ENCODE results near the gene COL6A3. TPM values are rescaled to one million over a fixed set of nuclear protein-coding genes. Genes with fewer than 3 reads are reported as not detected.

The COL6A3 gene
- total and polyA plus RNA-seq, 9 of the 15 experiments (the other 6 are each of a cell fraction or from before 2014, with no cell fraction given): 0.07 to 4.1 (median 1.5) TPM

- Histone ChIP-seq H4K20me1 (replicated peaks; ENCODE audit: control insufficient read depth, insufficient read depth, low read length) (no peaks in the 10 kb centered on the region; the same call in 1 of the 2 replicates), H3K79me2 (ENCODE audit: control insufficient read depth, insufficient read depth, low read length) (no peaks in the 10 kb centered on the region), H3K9me1 (ENCODE audit: control insufficient read depth, insufficient read depth, low read length) (no peaks in the 10 kb centered on the region), H3K4me1 (replicated peaks in 1 of 2; ENCODE audit: control insufficient read depth in 2 of 2, insufficient read depth in 2 of 2, low read length in 2 of 2) (0 out of 5 replicates have a peak, but pooled peaks cover 0 to 3% of the 10 kb centered on the region in 2 experiments), H3K36me3 (ENCODE audit: control insufficient read depth, insufficient read depth, low read length) (no peaks in the 10 kb centered on the region), H3K4me2 (ENCODE audit: insufficient read depth, low read length) (no peak overlapping the region), H3K27me3 (ENCODE audit: control insufficient read depth in 2 of 2, insufficient read depth in 2 of 2, low read length in 2 of 2) (peaks cover 0 to 7% of the 10 kb centered on the region in 2 experiments; a peak in 2 of 5 replicates), H3K27ac (ENCODE audit: extremely low read depth, low read depth, low read length) (no peak overlapping the region), H3K9ac (ENCODE audit: insufficient read depth in 1 of 2, low read depth in 2 of 2, low read length in 2 of 2) (no peak overlapping the region), H2AFZ (ENCODE audit: low read depth, low read length) (no peak overlapping the region), H3K9me3 (replicated peaks; ENCODE audit: control insufficient read depth, insufficient read depth, low read depth, low read length) (no peaks in the 10 kb centered on the region), H3K4me3 (no peak overlapping the region)
- intact Hi-C loops (cut with micrococcal nuclease) (no loop called here), in situ Hi-C loops (cut with MboI) (no loop called here)
- ATAC-seq (no peak), DNase-seq (ENCODE audit: extremely low read depth in 1 of 4, low spot score in 3 of 4) (no peak), FAIRE-seq (no peak)
- TF ChIP-seq YBX1 (IDR thresholded peaks at IDR 0.05) (no peak), ATF7 (IDR thresholded peaks at IDR 0.05) (peak; percentile 60; the same call in 1 of the 2 replicates), NFYB (IDR thresholded peaks at IDR 0.05; ENCODE audit: extremely low read depth, insufficient read length) (no peak), ZFP30 (CRISPR knock-in tag; IDR thresholded peaks at IDR 0.05; ENCODE audit: borderline replicate concordance) (no peak), MED1 (CRISPR knock-in tag; IDR thresholded peaks at IDR 0.05; ENCODE audit: borderline replicate concordance) (no peak), ATF3 (IDR thresholded peaks at IDR 0.05) (peak; percentile 82), ATF3 (CRISPR knock-in tag; conservative IDR thresholded peaks at IDR 0.05) (no peak), ZNF76 (CRISPR knock-in tag; IDR thresholded peaks at IDR 0.05; ENCODE audit: borderline replicate concordance) (no peak), NR4A1 (CRISPR knock-in tag; IDR thresholded peaks at IDR 0.05) (no peak), NR4A1 (tag; IDR thresholded peaks at IDR 0.05) (no peak), NFIX (CRISPR knock-in tag; IDR thresholded peaks at IDR 0.05; ENCODE audit: low read depth) (no peak), JUNB (CRISPR knock-in tag; conservative IDR thresholded peaks at IDR 0.05) (peak; percentile 56; the same call in 1 of the 2 replicates), EP400 (IDR thresholded peaks at IDR 0.05) (no peak), ATF1 (CRISPR knock-in tag; IDR thresholded peaks at IDR 0.05) (no peak), ATF1 (tag; IDR thresholded peaks at IDR 0.05) (peak; percentile 37), ZNF175 (CRISPR knock-in tag; IDR thresholded peaks at IDR 0.05; ENCODE audit: low read depth) (0 out of 2 replicates have a peak, but pooled peaks have one; percentile 3), NCOR1 (IDR thresholded peaks at IDR 0.05) (no peak), HMBOX1 (IDR thresholded peaks at IDR 0.05) (no peak), NUFIP1 (IDR thresholded peaks at IDR 0.05; ENCODE audit: partially characterized antibody) (no peak), CBX5 (IDR thresholded peaks at IDR 0.05; ENCODE audit: borderline replicate concordance, low read depth) (no peak)
- 43% methylated on average over 9 of the region's 10 CpGs for WGBS (ENCODE audit: insufficient coverage, low coverage, missing lambda C conversion rate)
- ChIA-PET CTCF (ENCODE audit: low intra/inter-chr PET ratio) (no interaction called here), POLR2A (no interaction called here)
- no TSS peak for BruUV-seq (replicated peaks)
Observed at GRCh38 chr2:237422309-237422708, 8.3 kb upstream of the COL6A3 start.

All from K562 (cell line).